Stimulated activated CD4-positive, alpha-beta T cell treated with anti-CD3 and anti-CD28 coated beads, TNF-alpha, amount 100 ng/mL, for 48 hours (primary cell): Measurements from ENCODE around the gene AHSP.
"Not testable (repeated sequence)": the region's sequence is repeated elsewhere in the genome, so short reads cannot be mapped to it uniquely, and the experiment has no call there.

Experiments
- DNase-seq, 3 donors: peaks; one replicate each; pipeline ENCODE4 v3.0.0-alpha.2; 2020; ENCODE audit warnings: low read depth in 3 of 3

Gene AHSP

GRCh38 chr16:31531096-31531495 lies 3.4 kb downstream of the AHSP start:
- no peak for DNase-seq

GRCh38 chr16:31532120-31532519 lies 4.4 kb downstream of the AHSP start:
- DNase-seq: no peak

- no peak for DNase-seq
These were observed 5.2 kb downstream of the AHSP start for GRCh38 chr16:31532896-31533295.

- no peak for DNase-seq
These were observed 8.0 kb downstream of the AHSP start for GRCh38 chr16:31535737-31536136.

- DNase-seq: no peak
These were observed 9.2 kb downstream of the AHSP start for GRCh38 chr16:31536804-31537361.

GRCh38 chr16:31537362-31538242 lies 9.9 kb downstream of the AHSP start:
- DNase-seq: no peak

GRCh38 chr16:31538243-31538598 lies 10.5 kb downstream of the AHSP start:
- DNase-seq: not testable (repeated sequence)

- DNase-seq: not testable (repeated sequence)
These were observed 12.1 kb downstream of the AHSP start for GRCh38 chr16:31539762-31540161.

- DNase-seq: no peak
These were observed 15.1 kb downstream of the AHSP start for GRCh38 chr16:31542763-31543162.

GRCh38 chr16:31561426-31562233 lies 33.9 kb downstream of the AHSP start:
- no peak for DNase-seq

GRCh38 chr16:31568577-31569359 lies 41.1 kb downstream of the AHSP start:
- DNase-seq: no peak

GRCh38 chr16:31569360-31569717 lies 41.6 kb downstream of the AHSP start:
- no peak for DNase-seq

GRCh38 chr16:31572821-31573220 lies 45.1 kb downstream of the AHSP start:
- no peak for DNase-seq

- not testable (repeated sequence) for DNase-seq
These were observed 46.5 kb downstream of the AHSP start for GRCh38 chr16:31574159-31574558.

- no peak for DNase-seq
These were observed 49.7 kb downstream of the AHSP start for GRCh38 chr16:31577411-31577810.
